Coronary artery (tissue), 2 donors: ENCODE measurements around the gene RGS9.

Experiments used
- DNase-seq: peaks from one replicate; pipeline ENCODE4 v3.0.0-alpha.2; 2017; ENCODE audit warnings: low spot score
- H3K27ac ChIP-seq, 2 donors: fragments of 200-600 bp; sonication (generic); one replicate each; pipeline ENCODE4 v1.5.1; 2016 to 2019
- H3K4me3 ChIP-seq: fragments of 200-600 bp; sonication (generic); 2 replicates; pipeline ENCODE4 v1.5.1; 2016; ENCODE audit warnings: mild to moderate bottlenecking, moderate library complexity
- CTCF ChIP-seq: fragments of 200-600 bp; sonication (generic); IDR thresholded peaks from one replicate; pipeline ENCODE4 v1.5.1; 2019; ENCODE audit warnings: antibody characterized with exemption

RGS9 gene

GRCh38 chr17:65103431-65103830 is 33.7 kb upstream of the RGS9 start:
- Histone ChIP-seq H3K4me3 (no peak overlapping the region), H3K27ac (no peak overlapping the region)
- DNase-seq: no peak
- TF ChIP-seq CTCF: no peak

- Histone ChIP-seq H3K27ac (no peak overlapping the region), H3K4me3 (no peak overlapping the region)
- DNase-seq: no peak
- TF ChIP-seq CTCF: no peak
Observed at GRCh38 chr17:65103896-65104295, 33.3 kb upstream of the RGS9 start.

- no peak for TF ChIP-seq CTCF
- no peak for DNase-seq
- Histone ChIP-seq H3K4me3 (no peak overlapping the region), H3K27ac (no peak overlapping the region)
Observed at GRCh38 chr17:65104541-65104940, 32.6 kb upstream of the RGS9 start.

- DNase-seq: no peak
- TF ChIP-seq CTCF: no peak
- no peak overlapping the region for H3K27ac ChIP-seq
- no peak overlapping the region for H3K4me3 ChIP-seq
Observed at GRCh38 chr17:65104973-65105372, 32.2 kb upstream of the RGS9 start.

- no peak overlapping the region for H3K27ac ChIP-seq
- no peak overlapping the region for H3K4me3 ChIP-seq
- no peak for DNase-seq
- no peak for TF ChIP-seq CTCF
Observed at GRCh38 chr17:65108152-65108551, 29.0 kb upstream of the RGS9 start.

GRCh38 chr17:65109543-65109942 is 27.6 kb upstream of the RGS9 start:
- Histone ChIP-seq H3K4me3 (no peak overlapping the region), H3K27ac (no peak overlapping the region)
- no peak for TF ChIP-seq CTCF
- no peak for DNase-seq

- Histone ChIP-seq H3K4me3 (no peak overlapping the region), H3K27ac (no peak overlapping the region)
- DNase-seq: no peak
- TF ChIP-seq CTCF: no peak
Observed at GRCh38 chr17:65109990-65110680, 27.0 kb upstream of the RGS9 start.
